WTC11 (cell line): ENCODE results near the gene TMEM151B. TPM values are rescaled to one million over a fixed set of nuclear protein-coding genes. Genes with fewer than 3 reads are reported as not detected.

Experiments used
- ATAC-seq: fragments of 200-7000 bp; cut with Tn5 transposase; 2 replicates; pipeline ENCODE4 v1.10.0; 2021; ENCODE audit warnings: mild to moderate bottlenecking, moderate library complexity
- CTCF ChIA-PET: fragments of 300-600 bp; sonication (Branson Sonifier 250); formaldehyde crosslinking; loops from one replicate; lab custom pipeline; 2021; ENCODE audit warnings: antibody characterized with exemption; lab: Charles Lee
- POLR2A ChIA-PET: fragments of 350-600 bp; sonication (Branson Sonifier 250); formaldehyde crosslinking; loops from one replicate; lab custom pipeline; 2021; ENCODE audit warnings: antibody characterized with exemption; lab: Charles Lee
- DNase-seq: peaks from one replicate; pipeline ENCODE4 v3.0.0; 2021; ENCODE audit warnings: low spot score
- H3K27ac Mint-ChIP-seq: 2 replicates; pipeline ENCODE4 v1.8.0; 2021; ENCODE audit warnings: mixed read lengths
- H3K27me3 Mint-ChIP-seq: 2 replicates; pipeline ENCODE4 v1.8.0; 2021; ENCODE audit warnings: low read depth, mild to moderate bottlenecking, moderate library complexity, mixed read lengths
- H3K36me3 Mint-ChIP-seq: 2 replicates; pipeline ENCODE4 v1.8.0; 2021; ENCODE audit warnings: mixed read lengths
- H3K4me1 Mint-ChIP-seq: 2 replicates; pipeline ENCODE4 v1.8.0; 2022; ENCODE audit warnings: mixed read lengths
- H3K4me3 Mint-ChIP-seq: 2 replicates; pipeline ENCODE4 v1.8.0; 2021; ENCODE audit warnings: mild to moderate bottlenecking, moderate library complexity, mixed read lengths
- H3K9me3 Mint-ChIP-seq: 2 replicates; pipeline ENCODE4 v1.8.0; 2021; ENCODE audit warnings: mixed read lengths
- CBFB ChIP-seq: sonication (generic); formaldehyde crosslinking; IDR thresholded peaks from 2 replicates; pipeline ENCODE4 v1.8.1; 2022; ENCODE audit warnings: mild to moderate bottlenecking, low read depth, missing genetic modification reagents
- ESRRA ChIP-seq: sonication (generic); formaldehyde crosslinking; IDR thresholded peaks from 2 replicates; pipeline ENCODE4 v1.8.1; 2022; ENCODE audit warnings: mild to moderate bottlenecking, missing genetic modification reagents, borderline replicate concordance
- FOXK1 ChIP-seq: sonication (generic); formaldehyde crosslinking; IDR thresholded peaks from 2 replicates; pipeline ENCODE4 v1.8.0; 2022; ENCODE audit warnings: mild to moderate bottlenecking, moderate library complexity, missing genetic modification reagents
- HMGA2 ChIP-seq: fragments of 250-450 bp; sonication (Bioruptor Pico); IDR thresholded peaks from 2 replicates; pipeline ENCODE4 v1.4.0; 2021; ENCODE audit warnings: mild to moderate bottlenecking, moderate library complexity
- JAZF1 ChIP-seq: fragments of 250-450 bp; sonication (Bioruptor Pico); IDR thresholded peaks from 2 replicates; pipeline ENCODE4 v1.9.0; 2021; ENCODE audit warnings: moderate library complexity, mild to moderate bottlenecking, inconsistent platforms
- NFATC4 ChIP-seq: fragments of 250-450 bp; sonication (Bioruptor Pico); IDR thresholded peaks from 2 replicates; pipeline ENCODE4 v1.9.0; 2021; ENCODE audit warnings: mild to moderate bottlenecking
- OVOL2 ChIP-seq: fragments of 250-450 bp; sonication (Bioruptor Pico); IDR thresholded peaks from 2 replicates; pipeline ENCODE4 v1.9.0; 2021; ENCODE audit warnings: mild to moderate bottlenecking, borderline replicate concordance
- TEAD4 ChIP-seq: sonication (generic); formaldehyde crosslinking; IDR thresholded peaks from 2 replicates; pipeline ENCODE4 v1.8.0; 2022; ENCODE audit warnings: mild to moderate bottlenecking, missing genetic modification reagents
- TP53 ChIP-seq: sonication (generic); formaldehyde crosslinking; IDR thresholded peaks from 2 replicates; pipeline ENCODE4 v1.8.1; 2023; ENCODE audit warnings: mild to moderate bottlenecking, missing genetic modification reagents
- ZNF396 ChIP-seq: fragments of 250-450 bp; sonication (Bioruptor Pico); IDR thresholded peaks from 2 replicates; pipeline ENCODE4 v1.8.0; 2021; ENCODE audit warnings: mild to moderate bottlenecking, moderate library complexity, borderline replicate concordance
- ZNF423 ChIP-seq: fragments of 250-450 bp; sonication (Bioruptor Pico); IDR thresholded peaks from 2 replicates; pipeline ENCODE4 v2.1.2; 2022; ENCODE audit warnings: mild to moderate bottlenecking, moderate library complexity
- ZNF671 ChIP-seq: fragments of 250-450 bp; sonication (Bioruptor Pico); IDR thresholded peaks from 2 replicates; pipeline ENCODE4 v1.8.0; 2021; ENCODE audit warnings: mild to moderate bottlenecking
- total RNA-seq: library from RNA; stranded (reverse); gene quantifications from 3 replicates; pipeline ENCODE4 v1.2.3, GENCODE V29; 2021
- TF ChIP-seq, protein P1 (sequence below): sonication (generic); formaldehyde crosslinking; IDR thresholded peaks from 2 replicates; pipeline ENCODE4 v1.8.1; 2022; ENCODE audit warnings: low read depth, missing genetic modification reagents, borderline replicate concordance
- TF ChIP-seq, protein P2 (sequence below): fragments of 250-450 bp; sonication (Bioruptor Pico); IDR thresholded peaks from 2 replicates; pipeline ENCODE4 v1.8.0; 2021; ENCODE audit warnings: mild to moderate bottlenecking
- TF ChIP-seq, protein P3 (sequence below): fragments of 250-450 bp; sonication (Bioruptor Pico); IDR thresholded peaks from 2 replicates; pipeline ENCODE4 v1.9.0; 2021; ENCODE audit warnings: mild to moderate bottlenecking, borderline replicate concordance
- TF ChIP-seq, protein P4 (sequence below): sonication (generic); formaldehyde crosslinking; IDR thresholded peaks from 2 replicates; pipeline ENCODE4 v1.8.1; 2022; ENCODE audit warnings: missing genetic modification reagents, borderline replicate concordance
- TF ChIP-seq, protein P5 (sequence below): sonication (generic); formaldehyde crosslinking; IDR thresholded peaks from 2 replicates; pipeline ENCODE4 v1.8.1; 2023; ENCODE audit warnings: mild to moderate bottlenecking, missing genetic modification reagents, moderate library complexity
- TF ChIP-seq, protein P6 (sequence below): sonication (generic); formaldehyde crosslinking; IDR thresholded peaks from 2 replicates; pipeline ENCODE4 v1.8.1; 2022; ENCODE audit warnings: mild to moderate bottlenecking, missing genetic modification reagents, moderate library complexity, borderline replicate concordance

The TMEM151B gene
- total RNA-seq, 1 experiment from 2014 or later = 5.5 TPM

DNA sequence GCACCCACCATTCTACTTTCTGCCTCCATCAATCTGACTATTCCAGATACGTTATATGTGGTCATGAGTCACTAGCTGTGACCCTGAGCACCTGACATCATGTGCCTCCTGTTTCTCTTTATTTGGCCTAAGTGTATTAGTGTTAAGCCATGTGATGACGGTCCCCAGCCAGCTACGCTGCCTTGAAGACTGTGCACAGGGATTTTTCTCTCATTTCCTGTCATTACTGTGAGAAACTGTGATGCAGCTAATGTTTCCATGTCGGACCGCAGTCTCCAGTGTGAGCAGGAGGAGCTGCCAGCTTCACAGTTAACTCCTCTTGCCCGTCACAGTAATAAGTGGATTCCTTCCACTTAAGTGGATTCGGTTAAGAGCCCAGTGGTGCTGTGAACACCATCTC lies 62.3 kb downstream of the TMEM151B start:
- ChIA-PET POLR2A (interaction anchor here (0.6 kb wide), 1 partner anchor 50 kb away, joined by 5 read pairs; no protein-coding TSS in a partner anchor), CTCF (interaction anchor here (0.6 to 3.5 kb wide), 5 partner anchors 12 to 160 kb away, joined by 3 to 16 read pairs (median 3); partner anchors contain the start of gene AARS2)
- H3K27ac Mint-ChIP-seq = no peak overlapping the region
- H3K36me3 Mint-ChIP-seq = no peaks in the 10 kb centered on the region
- H3K4me3 Mint-ChIP-seq = no peak overlapping the region
- ATAC-seq (no peak), DNase-seq (no peak)
- H3K4me1 Mint-ChIP-seq = peaks cover 33% of the 10 kb centered on the region
- TF ChIP-seq JAZF1 (no peak), TP53 (CRISPR knock-in tag) (no peak), ESRRA (CRISPR knock-in tag) (no peak), TEAD4 (CRISPR knock-in tag) (no peak), FOXK1 (CRISPR knock-in tag) (no peak), CBFB (CRISPR knock-in tag) (no peak), ZNF423 (CRISPR knock-in tag) (no peak), ZNF396 (CRISPR knock-in tag) (no peak), ZNF671 (CRISPR knock-in tag) (no peak), NFATC4 (CRISPR knock-in tag) (no peak), OVOL2 (CRISPR knock-in tag) (no peak), HMGA2 (CRISPR knock-in tag) (no peak)
- TF ChIP-seq, protein P1, sequence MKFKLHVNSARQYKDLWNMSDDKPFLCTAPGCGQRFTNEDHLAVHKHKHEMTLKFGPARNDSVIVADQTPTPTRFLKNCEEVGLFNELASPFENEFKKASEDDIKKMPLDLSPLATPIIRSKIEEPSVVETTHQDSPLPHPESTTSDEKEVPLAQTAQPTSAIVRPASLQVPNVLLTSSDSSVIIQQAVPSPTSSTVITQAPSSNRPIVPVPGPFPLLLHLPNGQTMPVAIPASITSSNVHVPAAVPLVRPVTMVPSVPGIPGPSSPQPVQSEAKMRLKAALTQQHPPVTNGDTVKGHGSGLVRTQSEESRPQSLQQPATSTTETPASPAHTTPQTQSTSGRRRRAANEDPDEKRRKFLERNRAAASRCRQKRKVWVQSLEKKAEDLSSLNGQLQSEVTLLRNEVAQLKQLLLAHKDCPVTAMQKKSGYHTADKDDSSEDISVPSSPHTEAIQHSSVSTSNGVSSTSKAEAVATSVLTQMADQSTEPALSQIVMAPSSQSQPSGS = no peak
- TF ChIP-seq, protein P2, sequence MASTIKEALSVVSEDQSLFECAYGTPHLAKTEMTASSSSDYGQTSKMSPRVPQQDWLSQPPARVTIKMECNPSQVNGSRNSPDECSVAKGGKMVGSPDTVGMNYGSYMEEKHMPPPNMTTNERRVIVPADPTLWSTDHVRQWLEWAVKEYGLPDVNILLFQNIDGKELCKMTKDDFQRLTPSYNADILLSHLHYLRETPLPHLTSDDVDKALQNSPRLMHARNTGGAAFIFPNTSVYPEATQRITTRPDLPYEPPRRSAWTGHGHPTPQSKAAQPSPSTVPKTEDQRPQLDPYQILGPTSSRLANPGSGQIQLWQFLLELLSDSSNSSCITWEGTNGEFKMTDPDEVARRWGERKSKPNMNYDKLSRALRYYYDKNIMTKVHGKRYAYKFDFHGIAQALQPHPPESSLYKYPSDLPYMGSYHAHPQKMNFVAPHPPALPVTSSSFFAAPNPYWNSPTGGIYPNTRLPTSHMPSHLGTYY (CRISPR knock-in tag) = no peak
- TF ChIP-seq, protein P3, sequence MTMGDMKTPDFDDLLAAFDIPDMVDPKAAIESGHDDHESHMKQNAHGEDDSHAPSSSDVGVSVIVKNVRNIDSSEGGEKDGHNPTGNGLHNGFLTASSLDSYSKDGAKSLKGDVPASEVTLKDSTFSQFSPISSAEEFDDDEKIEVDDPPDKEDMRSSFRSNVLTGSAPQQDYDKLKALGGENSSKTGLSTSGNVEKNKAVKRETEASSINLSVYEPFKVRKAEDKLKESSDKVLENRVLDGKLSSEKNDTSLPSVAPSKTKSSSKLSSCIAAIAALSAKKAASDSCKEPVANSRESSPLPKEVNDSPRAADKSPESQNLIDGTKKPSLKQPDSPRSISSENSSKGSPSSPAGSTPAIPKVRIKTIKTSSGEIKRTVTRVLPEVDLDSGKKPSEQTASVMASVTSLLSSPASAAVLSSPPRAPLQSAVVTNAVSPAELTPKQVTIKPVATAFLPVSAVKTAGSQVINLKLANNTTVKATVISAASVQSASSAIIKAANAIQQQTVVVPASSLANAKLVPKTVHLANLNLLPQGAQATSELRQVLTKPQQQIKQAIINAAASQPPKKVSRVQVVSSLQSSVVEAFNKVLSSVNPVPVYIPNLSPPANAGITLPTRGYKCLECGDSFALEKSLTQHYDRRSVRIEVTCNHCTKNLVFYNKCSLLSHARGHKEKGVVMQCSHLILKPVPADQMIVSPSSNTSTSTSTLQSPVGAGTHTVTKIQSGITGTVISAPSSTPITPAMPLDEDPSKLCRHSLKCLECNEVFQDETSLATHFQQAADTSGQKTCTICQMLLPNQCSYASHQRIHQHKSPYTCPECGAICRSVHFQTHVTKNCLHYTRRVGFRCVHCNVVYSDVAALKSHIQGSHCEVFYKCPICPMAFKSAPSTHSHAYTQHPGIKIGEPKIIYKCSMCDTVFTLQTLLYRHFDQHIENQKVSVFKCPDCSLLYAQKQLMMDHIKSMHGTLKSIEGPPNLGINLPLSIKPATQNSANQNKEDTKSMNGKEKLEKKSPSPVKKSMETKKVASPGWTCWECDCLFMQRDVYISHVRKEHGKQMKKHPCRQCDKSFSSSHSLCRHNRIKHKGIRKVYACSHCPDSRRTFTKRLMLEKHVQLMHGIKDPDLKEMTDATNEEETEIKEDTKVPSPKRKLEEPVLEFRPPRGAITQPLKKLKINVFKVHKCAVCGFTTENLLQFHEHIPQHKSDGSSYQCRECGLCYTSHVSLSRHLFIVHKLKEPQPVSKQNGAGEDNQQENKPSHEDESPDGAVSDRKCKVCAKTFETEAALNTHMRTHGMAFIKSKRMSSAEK (CRISPR knock-in tag) = no peak
- TF ChIP-seq, protein P4, sequence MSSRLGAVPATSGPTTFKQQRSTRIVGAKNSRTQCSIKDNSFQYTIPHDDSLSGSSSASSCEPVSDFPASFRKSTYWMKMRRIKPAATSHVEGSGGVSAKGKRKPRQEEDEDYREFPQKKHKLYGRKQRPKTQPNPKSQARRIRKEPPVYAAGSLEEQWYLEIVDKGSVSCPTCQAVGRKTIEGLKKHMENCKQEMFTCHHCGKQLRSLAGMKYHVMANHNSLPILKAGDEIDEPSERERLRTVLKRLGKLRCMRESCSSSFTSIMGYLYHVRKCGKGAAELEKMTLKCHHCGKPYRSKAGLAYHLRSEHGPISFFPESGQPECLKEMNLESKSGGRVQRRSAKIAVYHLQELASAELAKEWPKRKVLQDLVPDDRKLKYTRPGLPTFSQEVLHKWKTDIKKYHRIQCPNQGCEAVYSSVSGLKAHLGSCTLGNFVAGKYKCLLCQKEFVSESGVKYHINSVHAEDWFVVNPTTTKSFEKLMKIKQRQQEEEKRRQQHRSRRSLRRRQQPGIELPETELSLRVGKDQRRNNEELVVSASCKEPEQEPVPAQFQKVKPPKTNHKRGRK = no peak
- TF ChIP-seq, protein P5, sequence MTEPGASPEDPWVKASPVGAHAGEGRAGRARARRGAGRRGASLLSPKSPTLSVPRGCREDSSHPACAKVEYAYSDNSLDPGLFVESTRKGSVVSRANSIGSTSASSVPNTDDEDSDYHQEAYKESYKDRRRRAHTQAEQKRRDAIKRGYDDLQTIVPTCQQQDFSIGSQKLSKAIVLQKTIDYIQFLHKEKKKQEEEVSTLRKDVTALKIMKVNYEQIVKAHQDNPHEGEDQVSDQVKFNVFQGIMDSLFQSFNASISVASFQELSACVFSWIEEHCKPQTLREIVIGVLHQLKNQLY (CRISPR knock-in tag) = no peak
- TF ChIP-seq, protein P6, sequence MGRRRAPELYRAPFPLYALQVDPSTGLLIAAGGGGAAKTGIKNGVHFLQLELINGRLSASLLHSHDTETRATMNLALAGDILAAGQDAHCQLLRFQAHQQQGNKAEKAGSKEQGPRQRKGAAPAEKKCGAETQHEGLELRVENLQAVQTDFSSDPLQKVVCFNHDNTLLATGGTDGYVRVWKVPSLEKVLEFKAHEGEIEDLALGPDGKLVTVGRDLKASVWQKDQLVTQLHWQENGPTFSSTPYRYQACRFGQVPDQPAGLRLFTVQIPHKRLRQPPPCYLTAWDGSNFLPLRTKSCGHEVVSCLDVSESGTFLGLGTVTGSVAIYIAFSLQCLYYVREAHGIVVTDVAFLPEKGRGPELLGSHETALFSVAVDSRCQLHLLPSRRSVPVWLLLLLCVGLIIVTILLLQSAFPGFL (CRISPR knock-in tag) = no peak
- H3K27me3 Mint-ChIP-seq = peaks cover 8% of the 10 kb centered on the region
- H3K9me3 Mint-ChIP-seq = no peaks in the 10 kb centered on the region
